CD14-positive monocyte (primary cell): Measurements from ENCODE around the gene YTHDF1. TPM values are rescaled to one million over a fixed set of nuclear protein-coding genes. Genes with fewer than 3 reads are reported as not detected.

Source experiments
- DNase-seq, 3 donors: peaks; one replicate each; pipeline ENCODE4 v3.0.0-alpha.2; 2011 to 2022
- H2AFZ ChIP-seq: 2 replicates; pipeline ENCODE4 v1.6.0; 2012; ENCODE audit warnings: mild to moderate bottlenecking, low read depth, low read length, inconsistent platforms; ENCODE audit not compliant: insufficient read depth, poor library complexity, severe bottlenecking
- H3K27ac ChIP-seq, 2 donors: 1 replicate in 1 of 2; 2 replicates in 1 of 2; pipeline ENCODE4 v1.5.1; 2012 to 2013; ENCODE audit warnings: low read length in 2 of 2, control low read depth in 1 of 2, inconsistent platforms in 1 of 2, low read depth in 1 of 2, mild to moderate bottlenecking in 1 of 2
- H3K27me3 ChIP-seq, 2 donors: one replicate each; pipeline versions ENCODE4 v1.6.0 to v1.6.1; 2011 to 2013; ENCODE audit warnings: low read length in 2 of 2; ENCODE audit not compliant: control insufficient read depth in 2 of 2, insufficient read depth in 2 of 2
- H3K36me3 ChIP-seq, 2 donors: replicated peaks in 1 of 2; 1 replicate in 1 of 2; 2 replicates in 1 of 2; pipeline versions ENCODE4 v1.5.1 to v1.6.1; 2012 to 2013; ENCODE audit warnings: low read length in 2 of 2, control low read depth in 1 of 2, inconsistent platforms in 1 of 2, mild to moderate bottlenecking in 1 of 2; ENCODE audit not compliant: insufficient read depth in 2 of 2, control insufficient read depth in 1 of 2
- H3K4me1 ChIP-seq, 2 donors: 1 replicate in 1 of 2; 2 replicates in 1 of 2; pipeline versions ENCODE4 v1.5.1 to v1.6.1; 2012 to 2013; ENCODE audit warnings: low read length in 2 of 2, control low read depth in 1 of 2, inconsistent platforms in 1 of 2, mild to moderate bottlenecking in 1 of 2, moderate library complexity in 1 of 2; ENCODE audit not compliant: insufficient read depth in 2 of 2, control insufficient read depth in 1 of 2
- H3K4me2 ChIP-seq: replicated peaks from 2 replicates; pipeline ENCODE3; 2012; ENCODE audit warnings: low read length, moderate library complexity, mild to moderate bottlenecking; ENCODE audit not compliant: poor library complexity, severe bottlenecking; ENCODE audit errors: extremely low read depth
- H3K4me3 ChIP-seq, 3 experiments: fragments of 200-600 bp in 1 of 3; sonication (generic) in 1 of 3; replicated peaks in 1 of 3; 1 replicate in 2 of 3; 2 replicates in 1 of 3; pipeline ENCODE4 v1.5.1; 2011 to 2013; ENCODE audit warnings: low read length in 3 of 3, mild to moderate bottlenecking in 3 of 3, control low read depth in 2 of 3, low read depth in 2 of 3, inconsistent platforms in 1 of 3, moderate library complexity in 1 of 3
- H3K79me2 ChIP-seq: 2 replicates; pipeline ENCODE4 v1.6.0; 2012; ENCODE audit warnings: mild to moderate bottlenecking, control low read depth, inconsistent platforms, low read length, moderate library complexity; ENCODE audit not compliant: insufficient read depth
- H3K9ac ChIP-seq: 2 replicates; pipeline ENCODE4 v1.6.0; 2017; ENCODE audit warnings: low read length, mild to moderate bottlenecking; ENCODE audit not compliant: insufficient read depth, poor library complexity, severe bottlenecking
- H3K9me3 ChIP-seq, 2 donors: replicated peaks in 1 of 2; 1 replicate in 1 of 2; 2 replicates in 1 of 2; pipeline versions ENCODE4 v1.5.1 to v1.6.1; 2012 to 2013; ENCODE audit warnings: low read length in 2 of 2, control low read depth in 1 of 2; ENCODE audit not compliant: control insufficient read depth in 1 of 2, insufficient read depth in 1 of 2
- H4K20me1 ChIP-seq: 2 replicates; pipeline ENCODE4 v1.6.0; 2012; ENCODE audit warnings: mild to moderate bottlenecking, low read length, control low read depth, moderate library complexity; ENCODE audit not compliant: insufficient read depth
- H3K27ac Mint-ChIP-seq, 7 donors: one replicate each; pipeline ENCODE4 v1.8.0; 2020; ENCODE audit warnings: mild to moderate bottlenecking in 7 of 7, mixed read lengths in 7 of 7, moderate library complexity in 6 of 7, inconsistent platforms in 2 of 7
- H3K27me3 Mint-ChIP-seq, 3 donors: one replicate each; pipeline ENCODE4 v1.8.0; 2021 to 2022; ENCODE audit warnings: low read depth in 3 of 3, mild to moderate bottlenecking in 3 of 3, mixed read lengths in 3 of 3, moderate library complexity in 3 of 3, inconsistent platforms in 1 of 3
- H3K36me3 Mint-ChIP-seq, 2 donors: one replicate each; pipeline ENCODE4 v1.8.0; 2020; ENCODE audit warnings: mixed read lengths in 2 of 2, inconsistent platforms in 1 of 2, mild to moderate bottlenecking in 1 of 2
- H3K4me1 Mint-ChIP-seq: one replicate; pipeline ENCODE4 v1.8.0; 2020; ENCODE audit warnings: mild to moderate bottlenecking, mixed read lengths
- H3K4me3 Mint-ChIP-seq, 2 donors: one replicate each; pipeline ENCODE4 v1.8.0; 2020; ENCODE audit warnings: mild to moderate bottlenecking in 2 of 2, mixed read lengths in 2 of 2, moderate library complexity in 1 of 2
- H3K9me3 Mint-ChIP-seq, 7 donors: one replicate each; pipeline ENCODE4 v1.8.0; 2020 to 2022; ENCODE audit warnings: mixed read lengths in 7 of 7, mild to moderate bottlenecking in 6 of 7, moderate library complexity in 6 of 7, inconsistent platforms in 2 of 7
- CTCF ChIP-seq: fragments of 200-600 bp; IDR thresholded peaks from one replicate; pipeline ENCODE4 v1.8.0; 2022; ENCODE audit warnings: antibody characterized with exemption, mild to moderate bottlenecking
- WGBS: methylation state at CpG from one replicate; pipeline ENCODE4 v1.1.5; 2013; ENCODE audit warnings: missing lambda C conversion rate; ENCODE audit not compliant: insufficient coverage; 5-methylcytosine and 5-hydroxymethylcytosine counted together
- intact Hi-C, 2 donors: fragments of 100-400 bp; cut with micrococcal nuclease; formaldehyde crosslinking; loops; one replicate each; pipeline versions ENCODE4 v1.15.0 to v1.15.1; 2023
- polyA plus RNA-seq, 3 donors: library from polyadenylated mRNA; depleted of rRNA in 1 of 3; unstranded in 2 of 3; stranded (reverse) in 1 of 3; fragments of 300-500 nt in 2 of 3; fragments of >200 nt in 1 of 3; fragmentation: Illumina TruSeq in 2 of 3; gene quantifications; 1 replicate in 2 of 3; 2 replicates in 1 of 3; pipeline ENCODE4 v1.2.3, GENCODE V29; 2012 to 2021

The YTHDF1 gene
- polyA plus RNA-seq, 3 donors = 18.0 to 33.4 (median 25.9) TPM

- no peak for DNase-seq
- Histone ChIP-seq H3K79me2 (no peaks in the 10 kb centered on the region), H4K20me1 (no peaks in the 10 kb centered on the region), H3K9me3 (peaks cover 7 to 19% of the 10 kb centered on the region in 2 donors), H2AFZ (no peak overlapping the region), H3K36me3 (no peaks in the 10 kb centered on the region), H3K27ac (no peak overlapping the region), H3K4me1 (no peaks in the 10 kb centered on the region), H3K4me2 (no peak overlapping the region), H3K9ac (no peak overlapping the region), H3K4me3 (no peak overlapping the region), H3K27me3 (peaks cover 9 to 40% of the 10 kb centered on the region in 2 donors)
- Mint-ChIP-seq H3K4me1 (peaks cover 2% of the 10 kb centered on the region), H3K27ac (no peak overlapping the region), H3K9me3 (peaks cover 2 to 16% (median 8%) of the 10 kb centered on the region in 7 donors), H3K27me3 (peaks cover 43 to 66% (median 52%) of the 10 kb centered on the region in 3 donors), H3K36me3 (peaks cover 0 to 2% of the 10 kb centered on the region in 2 donors), H3K4me3 (no peak overlapping the region)
- intact Hi-C loops = no loop called here
- TF ChIP-seq CTCF = no peak
- WGBS = 90% methylated on average over 11 of the region's 11 CpGs
These were observed 35.3 kb downstream of the YTHDF1 start for GRCh38 chr20:63180569-63181185.

GRCh38 chr20:63179687-63180568 is 36.0 kb downstream of the YTHDF1 start:
- Mint-ChIP-seq H3K4me3 (peak overlapping the region in 1 of 2 donors; percentile 83), H3K27me3 (peaks cover 45 to 73% (median 56%) of the 10 kb centered on the region in 3 donors), H3K27ac (no peak overlapping the region), H3K4me1 (peaks cover 2% of the 10 kb centered on the region), H3K9me3 (peaks cover 0 to 12% (median 6%) of the 10 kb centered on the region in 7 donors), H3K36me3 (peaks cover 0 to 2% of the 10 kb centered on the region in 2 donors)
- no peaks in the 10 kb centered on the region for H3K79me2 ChIP-seq
- H3K4me1 ChIP-seq = no peaks in the 10 kb centered on the region
- no peaks in the 10 kb centered on the region for H3K36me3 ChIP-seq
- intact Hi-C loops = no loop called here
- TF ChIP-seq CTCF = no peak
- H3K27me3 ChIP-seq = peaks cover 13 to 43% of the 10 kb centered on the region in 2 donors
- 30% methylated on average over 10 of the region's 14 CpGs for WGBS
- H3K9me3 ChIP-seq = peaks cover 0 to 14% of the 10 kb centered on the region in 2 donors
- H3K4me2 ChIP-seq = no peak overlapping the region
- H3K9ac ChIP-seq = no peak overlapping the region
- H2AFZ ChIP-seq = no peak overlapping the region
- H3K4me3 ChIP-seq = no peak overlapping the region
- no peaks in the 10 kb centered on the region for H4K20me1 ChIP-seq
- H3K27ac ChIP-seq = no peak overlapping the region
- DNase-seq = no peak
